ENCODE measurements around the gene KCTD8. TPM values are rescaled to one million over a fixed set of nuclear protein-coding genes. Genes with fewer than 3 reads are reported as not detected.

The KCTD8 gene
- total and polyA plus RNA-seq, 2 donors (not counting 3 experiments of a cell fraction or from before 2014, with no cell fraction given) = 0.36 to 0.80 TPM

- H3K36me3 ChIP-seq (ENCODE audit: control insufficient read depth in 2 of 2, extremely low read depth in 1 of 2, insufficient read depth in 2 of 2, low read length in 2 of 2) = no peaks in the 10 kb centered on the region
- no peak overlapping the region for H3K4me3 ChIP-seq (replicated peaks in 1 of 3; ENCODE audit: insufficient read depth in 1 of 3, low read depth in 1 of 3, low read length in 3 of 3)
- dilution Hi-C loops (cut with MboI; ENCODE audit: extremely low pct_ligation_motif_present, low sequenced_read_pairs) = no loop called here
- H3K4me1 ChIP-seq (ENCODE audit: control insufficient read depth, extremely low read depth, insufficient read depth, low read length) = no peaks in the 10 kb centered on the region
- H3K79me2 ChIP-seq (ENCODE audit: control insufficient read depth, insufficient read depth, low read length) = no peaks in the 10 kb centered on the region
- ChIA-PET POLR2A (no interaction called here), CTCF (no interaction called here)
- intact Hi-C loops (cut with micrococcal nuclease) = no loop called here
- BruUV-seq (replicated peaks) = no TSS peak
- DNase-seq (ENCODE audit: low read depth, low spot score) = peak; percentile 6
- H2AFZ ChIP-seq (ENCODE audit: low read depth, low read length) = no peak overlapping the region
- FAIRE-seq = no peak
- H3K4me2 ChIP-seq (ENCODE audit: insufficient read depth, low read length) = no peak overlapping the region
- no peak overlapping the region for H3K9ac ChIP-seq (replicated peaks; ENCODE audit: extremely low read depth, insufficient read depth, low read length)
- TF ChIP-seq FOS (IDR thresholded peaks at IDR 0.05; ENCODE audit: borderline replicate concordance, insufficient read depth, low read length) (peak; percentile 56), EZH2 (IDR thresholded peaks at IDR 0.05; ENCODE audit: borderline replicate concordance, low read depth, low read length, severe bottlenecking) (no peak), JUN (IDR thresholded peaks at IDR 0.05; ENCODE audit: borderline replicate concordance, insufficient read depth, insufficient read length, low read depth) (peak; percentile 10)
- no peak overlapping the region for H3K27ac ChIP-seq (ENCODE audit: insufficient read depth, low read depth, low read length)
- H3K9me1 ChIP-seq (replicated peaks; ENCODE audit: control insufficient read depth, extremely low read depth, insufficient read depth, low read length) = no peaks in the 10 kb centered on the region
- no peaks in the 10 kb centered on the region for H4K20me1 ChIP-seq (replicated peaks; ENCODE audit: control insufficient read depth, extremely low read depth, insufficient read depth, low read length)
- no peaks in the 10 kb centered on the region for H3K27me3 ChIP-seq (ENCODE audit: control insufficient read depth in 2 of 2, insufficient read depth in 2 of 2, low read length in 2 of 2)
- H3K9me3 ChIP-seq (replicated peaks; ENCODE audit: control insufficient read depth, insufficient read depth, low read length) = no peaks in the 10 kb centered on the region
Observed at GRCh38 chr4:44194365-44194764, 254.2 kb downstream of the KCTD8 start.

DNA sequence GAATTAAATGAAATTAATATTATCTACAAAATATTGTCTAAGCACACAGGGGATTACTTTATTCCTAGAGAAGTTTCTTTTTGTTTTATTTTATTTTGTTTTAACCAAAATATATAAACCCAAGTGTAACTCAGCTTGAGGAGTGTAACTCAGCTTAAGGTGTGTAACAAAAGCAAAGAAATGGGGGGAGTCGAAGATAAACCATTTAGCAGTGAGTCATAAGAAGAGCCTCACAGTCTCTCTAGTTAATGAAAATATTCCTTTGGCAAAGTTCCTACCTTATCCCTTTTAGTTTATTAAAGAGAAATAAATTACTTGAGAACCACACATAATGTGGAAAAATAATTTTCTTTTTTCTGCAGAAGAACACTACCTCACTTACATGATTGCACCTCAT, 261.8 kb downstream of the KCTD8 start:
- ChIA-PET POLR2A (no interaction called here), CTCF (interaction anchor here (0.8 kb wide), 1 partner anchor 27 kb away, joined by 3 read pairs; no protein-coding TSS in a partner anchor)
- H3K9me1 ChIP-seq (replicated peaks; ENCODE audit: control insufficient read depth, extremely low read depth, insufficient read depth, low read length) = no peaks in the 10 kb centered on the region
- no peaks in the 10 kb centered on the region for H3K27me3 ChIP-seq (ENCODE audit: control insufficient read depth in 2 of 2, insufficient read depth in 2 of 2, low read length in 2 of 2)
- H2AFZ ChIP-seq (ENCODE audit: low read depth, low read length) = no peak overlapping the region
- TF ChIP-seq MYC (IDR thresholded peaks at IDR 0.05; ENCODE audit: low read depth, low read length) (no peak), JUN (IDR thresholded peaks at IDR 0.05; ENCODE audit: borderline replicate concordance, insufficient read depth, insufficient read length, low read depth) (no peak), GATA2 (IDR thresholded peaks at IDR 0.05; ENCODE audit: insufficient read depth, insufficient read length, low read depth, low read length) (no peak), EZH2 (IDR thresholded peaks at IDR 0.05; ENCODE audit: borderline replicate concordance, low read depth, low read length, severe bottlenecking) (no peak)
- TF ChIP-seq, protein P1, sequence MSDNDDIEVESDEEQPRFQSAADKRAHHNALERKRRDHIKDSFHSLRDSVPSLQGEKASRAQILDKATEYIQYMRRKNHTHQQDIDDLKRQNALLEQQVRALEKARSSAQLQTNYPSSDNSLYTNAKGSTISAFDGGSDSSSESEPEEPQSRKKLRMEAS (IDR thresholded peaks at IDR 0.05; ENCODE audit: insufficient read depth, insufficient read length) = no peak
- no peaks in the 10 kb centered on the region for H4K20me1 ChIP-seq (replicated peaks; ENCODE audit: control insufficient read depth, extremely low read depth, insufficient read depth, low read length)
- intact Hi-C loops (cut with micrococcal nuclease) (no loop called here), dilution Hi-C loops (cut with MboI; ENCODE audit: extremely low pct_ligation_motif_present, low sequenced_read_pairs) (no loop called here)
- BruUV-seq (replicated peaks) = no TSS peak
- H3K36me3 ChIP-seq (ENCODE audit: control insufficient read depth in 2 of 2, extremely low read depth in 1 of 2, insufficient read depth in 2 of 2, low read length in 2 of 2) = no peaks in the 10 kb centered on the region
- no peak for FAIRE-seq
- H3K27ac ChIP-seq (ENCODE audit: insufficient read depth, low read depth, low read length) = no peak overlapping the region
- no peak for DNase-seq (ENCODE audit: low read depth, low spot score)
- H3K4me2 ChIP-seq (ENCODE audit: insufficient read depth, low read length) = no peak overlapping the region
- H3K4me1 ChIP-seq (ENCODE audit: control insufficient read depth, extremely low read depth, insufficient read depth, low read length) = no peaks in the 10 kb centered on the region
- H3K9me3 ChIP-seq (replicated peaks; ENCODE audit: control insufficient read depth, insufficient read depth, low read length) = no peaks in the 10 kb centered on the region
- H3K4me3 ChIP-seq (replicated peaks in 1 of 3; ENCODE audit: insufficient read depth in 1 of 3, low read depth in 1 of 3, low read length in 3 of 3) = no peak overlapping the region
- no peaks in the 10 kb centered on the region for H3K79me2 ChIP-seq (ENCODE audit: control insufficient read depth, insufficient read depth, low read length)
- H3K9ac ChIP-seq (replicated peaks; ENCODE audit: extremely low read depth, insufficient read depth, low read length) = no peak overlapping the region
